ENCODE results near the gene GOPC.

- TF ChIP-seq CTCF (IDR thresholded peaks at IDR 0.05; ENCODE audit: low read depth, low read length, poor library complexity, severe bottlenecking): no peak
- TF ChIP-seq EZH2phosphoT487 (IDR thresholded peaks at IDR 0.05; ENCODE audit: borderline replicate concordance, low read length): no peak
Observed at GRCh38 chr6:117520603-117521395, 81.5 kb downstream of the GOPC start.
